ENCODE results near the gene SETBP1. TPM values are rescaled to one million over a fixed set of nuclear protein-coding genes. Genes with fewer than 3 reads are reported as not detected.

SETBP1 gene
- total RNA-seq, 4 donors from 2014 or later = 14.5 to 34.2 (median 19.3) TPM

DNA sequence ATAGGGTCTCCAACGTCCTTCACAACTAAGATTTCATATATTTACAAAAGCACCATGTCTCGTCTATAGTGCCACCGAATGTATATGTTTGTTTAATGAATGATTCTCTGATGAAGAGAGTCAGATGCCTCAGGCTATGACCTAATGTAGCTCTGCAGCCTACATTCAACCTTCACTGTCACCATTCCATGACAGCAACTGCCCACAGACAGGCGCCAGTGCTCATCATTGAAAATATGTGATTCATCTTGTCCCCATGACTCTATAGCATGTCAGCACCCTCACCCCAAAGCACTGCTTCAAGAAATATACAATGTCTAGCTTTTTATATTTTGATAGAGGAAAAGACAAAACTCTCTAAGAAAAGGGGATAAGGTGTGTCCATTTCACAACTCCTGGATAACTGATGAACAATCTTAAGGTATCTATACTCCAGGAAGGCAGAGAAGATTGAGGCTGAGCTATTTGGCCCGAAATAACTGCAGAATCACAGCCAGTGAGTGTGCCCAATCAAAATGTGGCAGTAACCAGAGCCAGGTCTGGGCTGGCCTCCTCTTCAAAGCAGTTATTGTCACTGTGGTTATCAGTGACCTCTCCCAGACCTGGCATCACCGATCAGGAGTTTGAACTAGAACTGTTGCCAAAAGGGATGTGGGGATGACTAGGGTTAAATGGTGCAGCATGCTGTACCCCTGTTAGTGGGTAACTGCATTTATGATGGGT, 246.6 kb downstream of the SETBP1 start:
- no peak for ATAC-seq (ENCODE audit: low FRiP score)
- TF ChIP-seq, protein P1, sequence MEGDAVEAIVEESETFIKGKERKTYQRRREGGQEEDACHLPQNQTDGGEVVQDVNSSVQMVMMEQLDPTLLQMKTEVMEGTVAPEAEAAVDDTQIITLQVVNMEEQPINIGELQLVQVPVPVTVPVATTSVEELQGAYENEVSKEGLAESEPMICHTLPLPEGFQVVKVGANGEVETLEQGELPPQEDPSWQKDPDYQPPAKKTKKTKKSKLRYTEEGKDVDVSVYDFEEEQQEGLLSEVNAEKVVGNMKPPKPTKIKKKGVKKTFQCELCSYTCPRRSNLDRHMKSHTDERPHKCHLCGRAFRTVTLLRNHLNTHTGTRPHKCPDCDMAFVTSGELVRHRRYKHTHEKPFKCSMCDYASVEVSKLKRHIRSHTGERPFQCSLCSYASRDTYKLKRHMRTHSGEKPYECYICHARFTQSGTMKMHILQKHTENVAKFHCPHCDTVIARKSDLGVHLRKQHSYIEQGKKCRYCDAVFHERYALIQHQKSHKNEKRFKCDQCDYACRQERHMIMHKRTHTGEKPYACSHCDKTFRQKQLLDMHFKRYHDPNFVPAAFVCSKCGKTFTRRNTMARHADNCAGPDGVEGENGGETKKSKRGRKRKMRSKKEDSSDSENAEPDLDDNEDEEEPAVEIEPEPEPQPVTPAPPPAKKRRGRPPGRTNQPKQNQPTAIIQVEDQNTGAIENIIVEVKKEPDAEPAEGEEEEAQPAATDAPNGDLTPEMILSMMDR (IDR thresholded peaks at IDR 0.05) = no peak
- no peak for DNase-seq (ENCODE audit: low spot score)

DNA sequence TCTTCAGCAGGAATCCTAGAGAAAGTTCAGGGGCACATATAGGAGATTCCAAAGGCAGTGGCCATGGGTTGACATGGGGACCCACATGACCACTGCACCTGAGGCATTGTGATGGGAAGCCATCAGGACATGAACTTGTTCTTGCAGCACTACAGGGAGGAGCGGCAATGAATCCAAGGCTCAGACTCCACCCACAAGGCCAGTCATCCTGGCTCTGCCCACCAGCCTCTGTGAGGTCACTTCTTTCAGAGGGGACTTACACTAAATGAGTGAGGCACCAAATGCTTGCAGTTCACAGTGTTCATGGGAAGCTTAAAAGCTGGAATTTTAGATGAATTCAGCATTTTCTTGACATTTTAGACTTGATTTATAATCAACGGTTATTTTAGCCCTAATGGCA, 254.2 kb downstream of the SETBP1 start:
- TF ChIP-seq, protein P1 (IDR thresholded peaks at IDR 0.05) = no peak
- DNase-seq (ENCODE audit: low spot score) (no peak), ATAC-seq (ENCODE audit: low FRiP score) (no peak)

DNA sequence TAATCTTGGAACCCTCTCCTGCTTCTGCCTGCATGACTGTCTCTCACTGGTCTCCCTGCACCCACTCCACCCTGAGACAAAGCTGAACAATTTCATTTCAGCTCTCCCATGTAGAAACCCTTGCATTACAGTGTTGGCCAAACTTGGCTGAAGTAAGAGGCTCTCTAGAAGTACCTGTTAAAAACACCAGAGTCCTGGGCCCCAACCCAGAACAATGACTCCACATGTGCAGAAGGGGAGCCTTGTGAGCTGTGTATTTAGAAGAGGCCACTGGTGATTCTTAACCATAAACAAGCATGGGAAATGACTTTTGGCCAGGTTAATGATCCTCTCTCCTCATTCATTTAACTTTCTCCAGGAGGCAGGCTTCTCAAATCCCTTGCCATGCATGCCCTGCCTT, 254.8 kb downstream of the SETBP1 start:
- TF ChIP-seq, protein P1 (IDR thresholded peaks at IDR 0.05) = no peak
- DNase-seq (ENCODE audit: low spot score) (no peak), ATAC-seq (ENCODE audit: low FRiP score) (no peak)

DNA sequence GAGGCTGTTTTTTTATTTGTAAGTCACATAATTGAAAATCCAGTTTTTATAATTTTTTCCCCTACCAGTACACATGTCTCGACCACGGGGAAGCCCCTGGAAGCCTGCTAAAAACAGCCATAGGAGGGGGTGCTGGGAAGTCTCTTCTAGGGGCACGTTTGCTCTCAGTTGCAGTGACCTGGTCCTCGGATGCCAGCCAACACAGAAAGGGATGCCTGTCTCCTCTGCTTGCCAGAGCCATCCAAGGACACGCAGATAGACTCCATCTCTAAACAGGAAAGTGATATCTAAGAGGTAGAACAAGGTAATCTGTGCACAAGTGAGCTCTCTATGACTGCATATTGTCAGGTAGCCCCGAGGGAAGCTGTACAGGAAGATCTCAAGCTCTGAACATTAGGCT, 255.8 kb downstream of the SETBP1 start:
- DNase-seq (ENCODE audit: low spot score) = no peak
- TF ChIP-seq, protein P1 (IDR thresholded peaks at IDR 0.05) = no peak
- ATAC-seq (ENCODE audit: low FRiP score) = no peak

DNA sequence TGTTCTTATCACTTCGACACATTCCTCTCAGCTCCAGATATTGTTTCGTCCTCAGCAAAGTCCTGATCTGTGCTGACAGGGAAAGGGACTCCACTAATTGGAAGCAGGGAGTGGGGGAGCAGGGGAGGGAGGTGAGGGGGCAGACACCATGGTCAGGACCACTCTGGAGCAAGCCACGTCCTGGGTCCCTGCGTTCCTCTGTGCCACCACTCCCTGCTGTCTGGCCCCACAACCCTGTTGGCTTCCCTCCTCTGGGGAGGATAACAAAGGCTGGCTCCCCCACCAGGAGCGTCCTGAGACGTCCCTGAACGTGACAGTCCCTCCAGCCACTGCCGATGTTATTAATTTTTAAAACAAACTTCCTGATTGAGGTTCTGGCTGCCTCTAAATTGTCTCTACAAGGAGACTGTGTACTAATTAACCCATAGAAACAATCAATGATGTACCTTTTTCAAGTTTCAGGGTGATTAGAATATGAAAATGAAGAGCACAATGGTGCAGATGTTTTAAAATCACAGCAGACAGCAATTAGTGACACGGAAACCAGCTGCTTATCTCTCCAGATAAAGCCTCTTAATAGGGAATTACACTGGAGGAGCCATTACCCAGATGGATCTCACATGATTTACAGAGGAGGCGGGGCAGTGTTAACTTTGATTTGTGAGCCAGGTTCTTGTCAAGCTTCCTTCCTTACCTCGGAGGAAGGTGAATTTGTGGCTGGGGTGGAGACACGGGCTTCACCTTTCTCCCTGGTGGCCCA, 257.5 kb downstream of the SETBP1 start:
- TF ChIP-seq, protein P1 (IDR thresholded peaks at IDR 0.05) = no peak
- ATAC-seq (ENCODE audit: low FRiP score) (no peak), DNase-seq (ENCODE audit: low spot score) (no peak)

DNA sequence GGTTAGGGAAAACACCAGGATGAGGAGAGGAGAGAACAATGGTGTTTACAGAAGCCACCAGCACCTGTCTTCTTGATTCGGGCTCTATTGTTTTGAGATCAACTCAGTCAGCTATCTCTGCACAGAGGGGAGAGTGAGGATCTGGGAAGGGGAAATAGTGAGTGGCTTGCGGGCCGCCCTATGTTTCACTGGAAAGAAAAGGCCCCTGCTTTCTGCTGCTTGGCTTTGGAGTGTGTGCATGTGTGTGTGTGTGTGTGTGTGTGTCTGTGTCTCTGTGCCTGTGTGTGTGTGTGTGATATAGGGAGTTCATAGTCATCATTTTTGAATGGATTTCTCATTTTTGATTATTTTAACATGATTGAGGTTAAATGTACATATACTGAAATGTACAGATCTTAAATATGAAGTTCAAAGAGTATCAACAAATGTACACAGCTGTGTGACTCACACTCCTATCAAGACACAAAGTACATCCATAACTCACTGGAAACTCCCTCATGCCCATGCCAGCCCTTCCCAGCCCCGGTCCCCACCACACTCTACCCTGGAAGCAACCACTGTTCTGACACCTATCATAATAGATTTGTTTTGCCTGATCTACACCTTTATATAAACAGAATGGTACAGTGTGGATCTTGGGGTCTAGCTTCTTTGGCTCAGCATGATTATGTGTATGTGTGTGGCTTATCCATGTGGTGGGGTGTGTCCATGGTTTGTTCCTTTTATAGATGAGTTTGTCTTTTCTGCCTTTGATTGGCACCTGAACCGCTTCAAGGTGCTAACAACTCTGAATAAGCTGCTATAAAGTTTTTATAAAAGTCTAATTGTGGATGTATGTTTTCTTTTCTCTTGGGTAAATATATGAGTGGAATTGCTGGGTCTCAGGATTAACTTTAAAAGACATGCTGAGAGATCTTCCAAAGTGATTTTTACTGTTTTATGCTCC, 258.3 kb downstream of the SETBP1 start:
- TF ChIP-seq, protein P1 (IDR thresholded peaks at IDR 0.05) = no peak
- no peak for DNase-seq (ENCODE audit: low spot score)
- ATAC-seq (ENCODE audit: low FRiP score) = no peak

All from omental fat pad (tissue), 4 donors.